HG03064 (cell line): ENCODE measurements around the gene MYOZ3.
A peak's percentile ranks its signal among the peaks of the same experiment; 100 is the strongest.

Source experiments
- ATAC-seq: cut with Tn5 transposase; IDR thresholded peaks from one replicate; pipeline ENCODE4 v1.9.1; 2021; ENCODE audit warnings: low read depth; ENCODE audit not compliant: unreplicated experiment

The MYOZ3 gene

DNA sequence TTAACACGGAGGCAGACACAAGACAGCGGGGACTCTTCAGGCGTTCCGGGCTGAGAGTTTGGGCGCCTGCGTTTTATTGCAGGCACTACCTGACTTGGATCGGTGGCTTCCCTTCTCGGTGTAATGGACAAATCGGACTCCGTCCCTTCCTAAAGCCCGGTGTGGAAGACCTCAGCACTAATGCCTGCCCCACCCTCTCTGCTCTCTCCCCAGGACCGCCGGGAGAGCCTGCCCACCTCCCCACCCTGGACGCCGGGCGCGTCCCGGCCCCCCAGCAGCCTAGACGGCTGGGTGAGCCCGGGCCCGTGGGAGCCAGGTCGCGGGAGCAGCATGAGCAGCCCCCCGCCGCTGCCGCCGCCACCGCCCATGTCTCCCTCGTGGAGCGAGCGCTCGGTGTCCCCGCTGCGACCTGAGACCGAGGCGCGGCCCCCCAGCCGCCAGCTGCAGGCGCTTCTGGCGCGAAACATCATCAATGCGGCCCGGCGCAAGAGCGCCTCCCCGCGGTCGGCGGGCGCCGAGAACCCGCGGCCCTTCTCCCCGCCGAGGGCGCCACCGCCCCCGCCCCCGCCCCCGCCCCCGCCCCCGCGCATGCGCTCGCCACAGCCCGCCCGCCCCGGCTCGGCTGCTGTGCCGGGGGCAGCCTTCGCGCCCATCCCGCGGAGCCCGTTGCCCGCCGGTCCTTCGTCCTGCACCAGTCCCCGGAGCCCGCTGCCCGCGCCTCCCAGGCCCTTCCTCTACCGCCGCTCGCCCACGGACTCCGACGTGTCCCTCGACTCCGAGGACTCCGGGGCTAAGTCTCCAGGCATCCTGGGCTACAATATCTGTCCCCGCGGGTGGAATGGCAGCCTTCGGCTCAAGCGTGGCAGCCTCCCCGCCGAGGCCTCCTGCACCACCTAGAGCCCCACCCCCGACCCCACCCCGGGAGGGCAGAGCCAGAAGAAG, 4.6 kb upstream of the MYOZ3 start:
- ATAC-seq = peak; percentile 66

DNA sequence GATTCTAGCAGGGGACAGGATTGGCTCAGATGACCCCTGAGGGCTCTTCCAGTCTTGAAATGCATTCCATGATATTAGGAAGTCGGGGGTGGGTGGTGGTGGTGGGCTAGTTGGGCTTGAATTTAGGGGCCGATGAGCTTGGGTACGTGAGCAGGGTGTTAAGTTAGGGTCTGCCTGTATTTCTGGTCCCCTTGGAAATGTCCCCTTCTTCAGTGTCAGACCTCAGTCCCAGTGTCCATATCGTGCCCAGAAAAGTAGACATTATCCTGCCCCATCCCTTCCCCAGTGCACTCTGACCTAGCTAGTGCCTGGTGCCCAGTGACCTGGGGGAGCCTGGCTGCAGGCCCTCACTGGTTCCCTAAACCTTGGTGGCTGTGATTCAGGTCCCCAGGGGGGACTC, 2.9 kb upstream of the MYOZ3 start:
- no peak for ATAC-seq

- no peak for ATAC-seq
Observed at GRCh38 chr5:150658699-150659265, 2.3 kb upstream of the MYOZ3 start.

DNA sequence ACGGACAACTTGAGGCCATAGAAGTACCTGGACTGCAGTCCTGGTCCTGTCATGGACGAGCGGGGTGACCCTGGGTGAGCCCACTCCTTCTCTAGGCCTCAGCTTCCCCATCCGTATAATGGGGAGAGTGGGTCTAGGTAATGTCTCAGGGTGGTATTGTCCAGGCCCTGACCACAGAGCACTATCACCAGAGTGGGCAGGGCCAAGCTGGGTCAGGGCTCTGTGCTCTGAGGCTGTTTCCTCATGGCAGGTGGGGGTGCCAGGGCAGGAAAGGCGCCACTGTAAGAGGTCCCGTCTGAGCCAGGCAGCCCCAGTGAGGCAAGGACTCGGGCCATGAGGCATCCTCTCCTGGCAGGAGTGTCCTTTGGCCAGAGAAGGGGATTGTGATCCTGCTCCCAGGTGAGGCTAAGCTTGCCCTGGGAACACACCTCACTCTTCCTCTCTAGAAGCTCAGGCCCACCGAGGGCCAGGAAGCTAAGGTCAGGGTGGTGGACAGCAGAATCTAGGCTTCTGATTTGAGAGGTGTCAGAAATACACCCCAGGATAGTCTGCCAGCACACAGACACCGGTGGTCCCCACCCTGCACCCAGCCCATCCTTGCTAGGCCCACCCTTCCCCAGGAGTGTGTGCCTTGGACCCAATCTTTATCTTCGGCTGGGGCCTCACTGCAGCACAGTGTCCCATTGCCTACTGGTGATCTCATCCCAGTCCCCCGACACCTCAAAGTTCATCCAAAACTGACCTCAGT, 1.5 kb upstream of the MYOZ3 start:
- no peak for ATAC-seq

GRCh38 chr5:150660108-150660831, 781 bp upstream of the MYOZ3 start:
- ATAC-seq = no peak

DNA sequence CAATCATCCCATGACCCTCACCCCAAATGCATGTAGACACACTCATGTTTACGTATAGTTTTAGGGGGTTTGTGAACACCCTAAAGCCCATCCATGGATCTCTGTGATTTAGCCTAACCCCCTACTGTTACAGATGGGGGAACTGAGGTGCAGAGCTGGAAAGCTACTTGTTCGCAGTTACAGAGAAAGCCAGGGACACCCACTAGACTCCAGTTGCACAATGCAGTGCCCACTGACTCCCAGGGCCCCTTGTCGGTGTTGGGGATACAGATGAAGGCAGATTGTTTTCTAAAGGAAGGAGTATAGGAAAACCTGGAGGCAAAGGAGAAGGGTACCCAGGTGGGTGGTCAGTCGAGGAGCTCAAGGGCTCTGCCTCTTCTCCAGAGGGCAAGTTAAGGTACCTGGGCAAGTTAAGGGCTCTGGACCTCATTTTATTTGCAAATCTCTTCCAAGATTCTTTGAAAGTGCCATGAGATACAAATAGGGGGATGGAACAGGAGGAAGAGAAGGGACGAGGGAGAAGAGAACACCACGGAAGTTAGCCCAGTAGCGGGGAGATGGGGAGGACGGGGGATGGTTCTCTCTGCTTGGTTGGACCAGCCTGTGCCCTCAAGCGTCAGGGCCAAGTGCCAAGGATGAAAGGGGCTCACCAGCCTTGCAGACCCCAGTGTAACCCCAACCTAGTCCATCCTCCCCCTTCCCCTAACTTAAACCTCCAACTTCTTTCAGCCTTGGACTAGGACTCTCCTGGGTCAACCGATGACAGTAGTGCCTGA, 958 bp downstream of the MYOZ3 start:
- ATAC-seq = no peak

GRCh38 chr5:150662731-150663516, 1.9 kb downstream of the MYOZ3 start:
- no peak for ATAC-seq

DNA sequence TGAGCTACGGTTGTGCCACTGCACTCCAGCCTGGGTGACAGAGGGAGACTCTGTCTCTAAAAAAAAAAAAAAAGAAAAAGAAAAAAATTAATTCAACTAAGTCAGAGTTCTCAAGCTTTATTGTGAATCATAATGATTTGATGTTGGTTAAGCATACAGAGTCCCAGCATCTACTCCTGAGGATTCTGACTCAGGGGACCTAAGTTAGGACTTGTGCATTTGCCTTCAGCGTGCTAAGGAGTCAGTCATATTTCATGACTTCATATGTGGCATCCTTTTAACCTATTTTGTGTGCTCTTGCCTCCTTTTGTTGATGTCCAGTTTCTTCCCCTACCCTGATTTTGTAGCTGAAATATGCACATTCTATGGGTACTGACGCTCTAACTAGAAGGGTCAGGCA, 2.9 kb downstream of the MYOZ3 start:
- no peak for ATAC-seq

DNA sequence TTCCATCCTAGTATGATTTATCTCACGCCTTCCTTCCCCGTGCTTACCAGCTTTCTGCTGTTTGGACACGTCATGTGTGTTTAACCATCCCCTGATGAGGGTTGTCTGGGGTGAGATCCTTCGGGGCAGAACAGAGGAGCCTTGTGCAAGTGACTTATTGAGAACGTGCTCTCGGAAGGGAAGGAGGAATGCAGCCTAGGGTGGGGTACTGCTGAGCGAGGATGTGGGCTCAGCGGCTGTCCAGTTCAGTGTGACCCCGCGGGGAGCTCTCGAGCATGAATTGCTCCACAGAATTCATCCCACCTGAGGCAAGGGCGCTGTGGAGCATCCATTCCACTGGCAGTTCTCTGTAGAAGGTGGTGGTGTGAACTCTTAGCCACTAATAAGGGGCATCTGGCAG, 4.0 kb downstream of the MYOZ3 start:
- no peak for ATAC-seq

DNA sequence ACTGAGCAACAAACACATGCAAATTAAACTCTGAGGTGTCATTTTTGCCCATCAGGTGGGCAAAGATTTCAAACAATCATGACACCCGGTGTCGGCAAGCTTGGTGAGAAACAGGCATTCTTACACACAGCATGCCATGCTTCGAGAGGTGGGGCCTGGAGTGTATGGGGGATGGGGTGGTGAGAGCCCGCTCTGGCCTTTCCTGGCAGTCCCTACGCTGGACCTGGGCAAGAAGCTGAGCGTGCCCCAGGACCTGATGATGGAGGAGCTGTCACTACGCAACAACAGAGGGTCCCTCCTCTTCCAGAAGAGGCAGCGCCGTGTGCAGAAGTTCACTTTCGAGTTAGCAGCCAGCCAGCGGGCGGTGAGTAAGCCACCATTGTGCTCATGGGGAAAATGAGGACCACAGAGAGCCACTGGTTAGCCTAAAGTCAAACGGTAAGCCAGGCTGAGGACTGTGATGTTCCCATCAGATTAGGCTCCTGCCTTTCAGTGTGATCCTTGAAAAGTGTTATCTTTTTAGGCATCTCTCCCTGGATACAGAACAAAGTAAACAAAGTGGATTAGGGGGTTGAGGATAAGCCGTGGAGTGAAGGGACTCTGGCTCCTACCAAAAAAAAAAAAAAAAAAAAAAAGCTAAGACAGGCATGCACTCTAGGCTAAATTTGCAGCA, 9.4 kb downstream of the MYOZ3 start:
- ATAC-seq = no peak

DNA sequence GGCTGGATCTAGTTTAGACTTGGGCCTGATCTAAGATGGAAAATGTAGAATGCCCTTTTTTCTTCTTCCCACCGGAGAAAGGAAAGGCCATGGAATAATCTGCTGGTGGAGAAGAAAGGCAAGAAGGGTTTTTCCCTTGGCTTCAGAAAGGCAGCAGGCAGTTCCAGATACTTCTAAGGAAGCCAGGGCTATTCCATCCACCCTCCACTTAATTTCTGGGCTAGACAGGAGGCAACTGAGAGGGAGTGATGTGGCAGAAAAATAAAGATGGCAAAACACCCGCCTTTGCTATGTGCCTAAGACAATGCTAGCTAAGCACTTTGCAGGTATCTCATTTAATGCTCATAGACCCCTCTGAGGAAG, 9.9 kb downstream of the MYOZ3 start:
- no peak for ATAC-seq

DNA sequence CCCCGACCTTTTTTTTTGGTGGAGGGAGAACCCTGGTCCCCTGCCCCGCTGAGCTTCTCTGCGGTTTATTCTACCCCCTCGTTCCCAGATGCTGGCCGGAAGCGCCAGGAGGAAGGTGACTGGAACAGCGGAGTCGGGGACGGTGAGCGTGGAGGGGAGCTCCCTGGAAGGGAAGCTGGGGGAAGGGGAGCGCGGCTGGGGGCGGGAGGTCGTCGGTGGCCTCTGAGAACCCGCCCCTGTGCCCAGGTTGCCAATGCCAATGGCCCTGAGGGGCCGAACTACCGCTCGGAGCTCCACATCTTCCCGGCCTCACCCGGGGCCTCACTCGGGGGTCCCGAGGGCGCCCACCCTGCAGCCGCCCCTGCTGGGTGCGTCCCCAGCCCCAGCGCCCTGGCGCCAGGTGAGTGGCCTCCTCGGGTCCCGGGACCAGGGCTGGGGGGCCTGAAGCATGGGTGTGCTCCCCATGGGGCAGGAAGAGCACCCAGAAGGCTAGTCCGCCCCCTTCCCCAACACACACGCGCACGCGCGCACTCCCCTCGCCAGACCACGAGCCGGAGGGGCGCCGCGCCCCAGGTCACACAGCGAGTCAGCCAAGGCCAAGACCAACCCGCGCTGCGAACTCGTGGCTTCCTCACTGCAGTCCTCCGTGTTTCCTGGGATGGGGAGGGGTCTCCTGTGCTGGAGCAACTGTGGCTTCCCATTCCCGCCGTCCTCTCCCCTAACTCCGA, 10.6 kb downstream of the MYOZ3 start:
- no peak for ATAC-seq

DNA sequence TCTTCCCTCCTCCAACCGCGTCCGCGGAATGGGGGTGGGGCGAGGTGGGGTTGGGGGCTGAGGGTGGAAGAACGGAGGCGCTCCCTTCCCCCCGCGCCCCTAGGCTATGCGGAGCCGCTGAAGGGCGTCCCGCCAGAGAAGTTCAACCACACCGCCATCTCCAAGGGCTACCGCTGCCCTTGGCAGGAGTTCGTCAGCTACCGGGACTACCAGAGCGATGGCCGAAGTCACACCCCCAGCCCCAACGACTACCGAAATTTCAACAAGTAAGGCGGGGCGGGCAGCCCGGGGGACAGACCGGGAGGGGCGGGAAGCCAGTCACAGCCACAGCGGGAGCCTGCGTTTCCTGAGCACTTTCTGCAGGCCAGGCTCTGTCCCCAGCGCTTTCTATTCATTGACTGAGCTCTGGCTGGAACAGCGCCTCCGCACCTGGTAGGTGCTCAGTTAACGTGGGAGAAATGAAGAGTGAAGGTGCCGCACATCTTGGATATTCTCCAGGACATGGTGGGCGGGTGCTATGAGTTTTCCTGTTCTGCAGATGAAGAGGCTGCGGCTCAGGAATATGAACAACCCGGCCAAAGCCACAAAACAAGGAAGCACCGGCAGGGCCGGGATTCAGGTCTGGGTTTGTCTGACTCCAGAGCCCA, 11.3 kb downstream of the MYOZ3 start:
- ATAC-seq = no peak

DNA sequence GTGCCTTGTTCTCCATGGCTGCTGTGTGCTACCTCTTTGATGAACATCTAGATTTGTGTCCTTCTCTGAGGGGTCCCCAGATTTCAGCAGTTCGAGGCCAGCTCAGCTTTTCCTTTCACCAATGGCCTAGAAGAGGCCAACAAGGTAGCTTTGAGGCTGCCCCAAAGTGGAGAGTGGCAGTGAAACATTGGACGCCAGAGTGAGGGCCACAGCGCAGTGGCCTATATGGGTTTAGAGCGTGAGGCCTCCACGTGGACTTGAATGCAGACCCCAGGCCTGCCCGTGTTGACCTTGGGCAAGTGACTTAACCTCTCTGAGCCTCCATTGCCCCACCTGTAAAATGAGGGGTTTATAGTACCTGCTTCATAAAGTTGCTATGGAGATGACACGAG, 11.8 kb downstream of the MYOZ3 start:
- no peak for ATAC-seq

DNA sequence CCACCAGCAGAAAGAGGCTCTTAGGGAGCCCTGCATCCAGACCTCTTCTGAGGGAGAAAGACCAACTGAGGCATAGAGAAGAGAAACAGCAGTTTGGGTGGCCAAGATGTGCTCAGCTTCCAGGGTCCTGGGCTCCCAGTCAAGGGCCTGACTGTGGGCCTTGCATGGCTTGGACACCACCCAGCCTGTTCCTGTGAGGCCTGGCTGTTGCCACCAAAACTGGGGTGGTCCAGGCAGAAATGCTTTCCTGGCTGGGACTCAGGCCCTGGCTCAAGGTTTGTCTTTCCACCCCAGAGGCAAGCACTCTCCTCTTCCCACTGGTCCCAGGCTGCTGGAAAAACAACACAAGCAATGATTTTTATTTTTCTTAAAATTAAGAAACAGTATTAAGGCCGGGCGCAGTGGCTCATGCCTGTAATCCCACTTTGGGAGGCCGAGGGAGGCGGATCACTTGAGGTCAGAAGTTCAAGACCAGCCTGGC, 13.3 kb downstream of the MYOZ3 start:
- no peak for ATAC-seq

- ATAC-seq = no peak
Observed at GRCh38 chr5:150675069-150675468, 14.0 kb downstream of the MYOZ3 start.

GRCh38 chr5:150676578-150676977, 15.5 kb downstream of the MYOZ3 start:
- ATAC-seq = no peak

DNA sequence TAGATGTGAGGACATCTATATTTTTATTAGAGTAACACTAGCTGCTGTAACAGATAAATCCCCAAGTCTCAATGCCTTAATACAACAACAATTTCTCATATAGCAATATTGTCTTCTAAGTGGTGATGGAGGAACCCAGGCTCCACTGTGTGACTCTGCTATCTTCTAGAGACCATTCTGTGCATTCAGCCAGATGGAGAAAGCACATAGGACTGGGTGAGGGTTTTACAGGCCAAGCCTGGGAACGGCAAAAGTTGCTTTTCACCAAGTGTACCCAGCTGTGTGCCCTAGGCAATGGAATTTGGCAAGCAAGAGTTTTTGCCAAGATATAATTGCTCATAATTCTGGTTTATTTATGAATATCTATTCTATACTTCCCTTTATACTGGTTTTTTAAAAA, 28.1 kb downstream of the MYOZ3 start:
- no peak for ATAC-seq
